Neuronal stem cell (in vitro differentiated cells): ENCODE data around the gene ESRP2.

Experiments
- DNase-seq: peaks from one replicate; pipeline ENCODE4 v3.0.0-alpha.2; 2013; ENCODE audit warnings: low spot score
- H2AFZ ChIP-seq: one replicate; pipeline ENCODE4 v1.6.1; 2013; ENCODE audit warnings: mild to moderate bottlenecking, low read length, inconsistent platforms
- H2AK5ac ChIP-seq: 2 replicates; pipeline ENCODE4 v1.6.1; 2013; ENCODE audit warnings: low read depth, mild to moderate bottlenecking, inconsistent platforms, low read length, moderate library complexity, mixed read lengths
- H2BK120ac ChIP-seq: 2 replicates; pipeline ENCODE4 v1.6.1; 2013; ENCODE audit warnings: low read depth, mild to moderate bottlenecking, inconsistent platforms, low read length, moderate library complexity, mixed read lengths
- H2BK12ac ChIP-seq: one replicate; pipeline ENCODE4 v1.6.1; 2013; ENCODE audit warnings: low read length, inconsistent platforms
- H2BK15ac ChIP-seq: 2 replicates; pipeline ENCODE4 v1.6.1; 2013; ENCODE audit warnings: mild to moderate bottlenecking, low read length, inconsistent platforms, mixed read lengths
- H2BK5ac ChIP-seq: one replicate; pipeline ENCODE4 v1.6.1; 2013; ENCODE audit warnings: inconsistent platforms, mild to moderate bottlenecking, low read length, moderate library complexity
- H3K14ac ChIP-seq: one replicate; pipeline ENCODE4 v1.6.1; 2013; ENCODE audit warnings: low read length, inconsistent platforms
- H3K18ac ChIP-seq: 2 replicates; pipeline ENCODE4 v1.6.1; 2013; ENCODE audit warnings: low read length, inconsistent platforms
- H3K23ac ChIP-seq: 2 replicates; pipeline ENCODE4 v1.6.1; 2013; ENCODE audit warnings: low read depth, mild to moderate bottlenecking, mixed read lengths, low read length, inconsistent platforms; ENCODE audit not compliant: poor library complexity
- H3K27ac ChIP-seq: replicated peaks from 3 replicates; pipeline ENCODE4 v1.5.1; 2013; ENCODE audit warnings: low read length, inconsistent platforms
- H3K27me3 ChIP-seq, 3 experiments: 2 replicates each; pipeline ENCODE4 v1.6.1; 2013; ENCODE audit warnings: low read length in 3 of 3, mild to moderate bottlenecking in 2 of 3, inconsistent platforms in 1 of 3, low read depth in 1 of 3, mixed read lengths in 1 of 3, moderate library complexity in 1 of 3; ENCODE audit not compliant: control insufficient read depth in 3 of 3, insufficient read depth in 3 of 3
- H3K36me3 ChIP-seq, 2 donors: replicated peaks in 1 of 2; 2 replicates each; pipeline ENCODE4 v1.6.1; 2013; ENCODE audit warnings: low read length in 2 of 2; ENCODE audit not compliant: control insufficient read depth in 2 of 2, insufficient read depth in 2 of 2
- H3K4ac ChIP-seq: 2 replicates; pipeline ENCODE4 v1.6.1; 2013; ENCODE audit warnings: inconsistent platforms, mild to moderate bottlenecking, low read length, moderate library complexity
- H3K4me1 ChIP-seq, 2 donors: 1 replicate in 1 of 2; 2 replicates in 1 of 2; pipeline ENCODE4 v1.6.1; 2013; ENCODE audit warnings: low read length in 2 of 2, low read depth in 1 of 2; ENCODE audit not compliant: control insufficient read depth in 2 of 2, insufficient read depth in 1 of 2
- H3K4me2 ChIP-seq: one replicate; pipeline ENCODE4 v1.6.1; 2013; ENCODE audit warnings: mild to moderate bottlenecking, low read length, inconsistent platforms; ENCODE audit not compliant: insufficient read depth, poor library complexity, severe bottlenecking
- H3K4me3 ChIP-seq, 2 donors: 2 replicates each; pipeline ENCODE4 v1.5.1; 2013; ENCODE audit warnings: low read length in 2 of 2, mild to moderate bottlenecking in 2 of 2, inconsistent platforms in 1 of 2, moderate library complexity in 1 of 2
- H3K79me1 ChIP-seq: one replicate; pipeline ENCODE4 v1.6.1; 2013; ENCODE audit warnings: low read depth, mild to moderate bottlenecking, inconsistent platforms, low read length, moderate library complexity
- H3K9ac ChIP-seq: one replicate; pipeline ENCODE4 v1.6.1; 2013; ENCODE audit warnings: mild to moderate bottlenecking, low read depth, low read length, inconsistent platforms; ENCODE audit not compliant: poor library complexity
- H3K9me3 ChIP-seq, 2 donors: replicated peaks in 1 of 2; 2 replicates each; pipeline versions ENCODE3 to v1.6.1; 2013; ENCODE audit warnings: low read length in 2 of 2, mild to moderate bottlenecking in 2 of 2, inconsistent platforms in 1 of 2, low read depth in 1 of 2, mixed read lengths in 1 of 2, moderate library complexity in 1 of 2; ENCODE audit not compliant: control insufficient read depth in 2 of 2, insufficient read depth in 1 of 2
- H4K8ac ChIP-seq: one replicate; pipeline ENCODE4 v1.6.1; 2013; ENCODE audit warnings: low read depth, mild to moderate bottlenecking, inconsistent platforms, low read length, moderate library complexity
- H4K91ac ChIP-seq: one replicate; pipeline ENCODE4 v1.6.1; 2013; ENCODE audit warnings: low read length, low read depth, mild to moderate bottlenecking, inconsistent platforms; ENCODE audit not compliant: poor library complexity
- WGBS, 2 donors: extraction: QIAGEN DNeasy Blood & Tissue Kit; methylation state at CpG; one replicate each; pipeline ENCODE4 v1.1.7; 2013; ENCODE audit warnings: missing lambda C conversion rate in 2 of 2, mixed read lengths in 1 of 2; ENCODE audit not compliant: insufficient read length in 2 of 2, insufficient replicate concordance in 1 of 2; ENCODE audit errors: extremely low coverage in 2 of 2; 5-methylcytosine and 5-hydroxymethylcytosine counted together

The ESRP2 gene

GRCh38 chr16:68267612-68268405, 31.9 kb upstream of the ESRP2 start:
- Histone ChIP-seq H3K14ac (no peak overlapping the region), H3K4me3 (no peak overlapping the region), H3K4me2 (no peak overlapping the region), H2BK120ac (no peak overlapping the region), H3K9ac (no peak overlapping the region), H3K27me3 (peaks cover 0 to 3% (median 0%) of the 10 kb centered on the region in 3 experiments), H3K9me3 (peaks cover 0 to 2% of the 10 kb centered on the region in 2 donors), H4K91ac (no peak overlapping the region), H2BK15ac (no peak overlapping the region), H4K8ac (no peak overlapping the region), H2BK12ac (no peak overlapping the region), H2AK5ac (no peak overlapping the region), H3K18ac (no peak overlapping the region), H2BK5ac (no peak overlapping the region), H3K4ac (no peak overlapping the region), H3K23ac (no peak overlapping the region), H3K36me3 (peaks cover 2% of the 10 kb centered on the region in 2 donors), H3K79me1 (peaks cover 3% of the 10 kb centered on the region), H2AFZ (no peak overlapping the region), H3K27ac (no peak overlapping the region), H3K4me1 (peaks cover 0 to 9% of the 10 kb centered on the region in 2 donors)
- no peak for DNase-seq
- no CpG with 5 or more reads among the region's 6 CpGs for WGBS, 2 donors

GRCh38 chr16:68265078-68265920, 29.4 kb upstream of the ESRP2 start:
- Histone ChIP-seq H4K8ac (no peak overlapping the region), H3K9ac (peak overlapping the region; percentile 98), H3K79me1 (peaks cover 3% of the 10 kb centered on the region), H3K4me2 (peak overlapping the region; percentile 99), H3K23ac (peak overlapping the region; percentile 99), H2BK15ac (no peak overlapping the region), H2AFZ (peak overlapping the region; percentile 94), H2BK120ac (no peak overlapping the region), H3K4me3 (peak overlapping the region; percentile 88 to 92), H3K36me3 (peaks cover 2% of the 10 kb centered on the region in 2 donors), H2BK5ac (no peak overlapping the region), H4K91ac (no peak overlapping the region), H3K14ac (peak overlapping the region; percentile 100), H3K18ac (peak overlapping the region; percentile 99), H3K9me3 (peaks cover 0 to 2% of the 10 kb centered on the region in 2 donors), H2BK12ac (peak overlapping the region; percentile 28), H3K4ac (peak overlapping the region; percentile 80), H2AK5ac (no peak overlapping the region), H3K4me1 (peaks cover 0 to 9% of the 10 kb centered on the region in 2 donors), H3K27ac (no peak overlapping the region), H3K27me3 (peaks cover 0 to 5% (median 0%) of the 10 kb centered on the region in 3 experiments)
- no peak for DNase-seq
- WGBS, 2 donors, result no CpG with 5 or more reads among the region's 23 CpGs

- Histone ChIP-seq H3K27ac (no peak within 1 kb of the TSS), H2AFZ (peak within 1 kb of the TSS; percentile 94), H3K18ac (peak within 1 kb of the TSS; percentile 99), H4K91ac (peak within 1 kb of the TSS; percentile 25), H3K79me1 (peaks cover 3% of the 10 kb centered on the region), H2BK120ac (no peak within 1 kb of the TSS), H3K4me2 (peak within 1 kb of the TSS; percentile 99), H3K4me1 (peaks cover 0 to 9% of the 10 kb centered on the region in 2 donors), H2AK5ac (peak within 1 kb of the TSS; percentile 78), H3K4ac (peak within 1 kb of the TSS; percentile 80), H4K8ac (peak within 1 kb of the TSS; percentile 77), H2BK15ac (peak within 1 kb of the TSS; percentile 39), H3K23ac (peak within 1 kb of the TSS; percentile 99), H3K4me3 (peak within 1 kb of the TSS; percentile 88 to 92), H2BK5ac (peak within 1 kb of the TSS; percentile 44), H3K27me3 (peaks cover 0 to 5% (median 0%) of the 10 kb centered on the region in 3 experiments), H3K9me3 (peaks cover 0 to 2% of the 10 kb centered on the region in 2 donors), H3K14ac (peak within 1 kb of the TSS; percentile 100), H2BK12ac (peak within 1 kb of the TSS; percentile 28), H3K36me3 (peaks cover 5 to 9% of the 10 kb centered on the region in 2 donors), H3K9ac (peak within 1 kb of the TSS; percentile 98)
- DNase-seq, result peak; percentile 75
- no CpG with 5 or more reads among the region's 123 CpGs for WGBS, 2 donors
Measured at GRCh38 chr16:68264128-68265077, 28.5 kb upstream of the ESRP2 start, which contains the start of gene SLC7A6. SLC7A6 (plus strand) TSS chr16:68264526; CDS start chr16:68274727, 10,201 bp downstream.
